IMR-90 (cell line): ENCODE measurements around the gene UBTD1. TPM values are rescaled to one million over a fixed set of nuclear protein-coding genes. Genes with fewer than 3 reads are reported as not detected.

ENCODE experiments used
- ATAC-seq: fragments of 200-7000 bp; cut with Tn5 transposase; 2 replicates; pipeline ENCODE4 v1.9.1; 2020; ENCODE audit warnings: low read depth, mild to moderate bottlenecking, moderate library complexity
- BruUV-seq: library from RNA; stranded (reverse); fragments of 400-500 nt; replicated peaks from 2 replicates; lab custom pipeline; 2021; lab: Mats Ljungman, UMichigan
- CTCF ChIA-PET: fragments of 300-600 bp; formaldehyde crosslinking; extraction: SDS; loops from one replicate; lab custom pipeline; 2021; ENCODE audit warnings: antibody characterized with exemption; lab: Yijun Ruan, JAX
- POLR2A ChIA-PET: fragments of 300-600 bp; sonication (Branson Sonifier 250); formaldehyde crosslinking; loops from one replicate; lab custom pipeline; 2022; ENCODE audit warnings: antibody characterized with exemption; ENCODE audit not compliant: unreplicated experiment; lab: Charles Lee
- DNase-seq: peaks from one replicate; pipeline ENCODE4 v3.0.0; 2013
- H2AFZ ChIP-seq: replicated peaks from 2 replicates; pipeline ENCODE3; 2013; ENCODE audit warnings: low read length, mild to moderate bottlenecking; ENCODE audit not compliant: poor library complexity
- H2AK5ac ChIP-seq: 2 replicates; pipeline ENCODE4 v1.6.1; 2013; ENCODE audit warnings: low read depth, low read length, inconsistent platforms
- H2AK9ac ChIP-seq: replicated peaks from 2 replicates; pipeline ENCODE3; 2013; ENCODE audit warnings: mild to moderate bottlenecking, low read depth, low read length, moderate library complexity; ENCODE audit not compliant: poor library complexity
- H2BK120ac ChIP-seq: 2 replicates; pipeline ENCODE4 v1.6.1; 2013; ENCODE audit warnings: low read depth, low read length, inconsistent platforms
- H2BK15ac ChIP-seq: 3 replicates; pipeline ENCODE4 v1.6.1; 2013; ENCODE audit warnings: low read depth, low read length, inconsistent platforms
- H2BK20ac ChIP-seq: 2 replicates; pipeline ENCODE4 v1.6.1; 2013; ENCODE audit warnings: low read depth, mild to moderate bottlenecking, inconsistent platforms, low read length, moderate library complexity
- H2BK5ac ChIP-seq: 2 replicates; pipeline ENCODE4 v1.6.1; 2013; ENCODE audit warnings: mild to moderate bottlenecking, low read depth, low read length, inconsistent platforms; ENCODE audit not compliant: poor library complexity, severe bottlenecking
- H3K14ac ChIP-seq: replicated peaks from 2 replicates; pipeline ENCODE4 v1.6.1; 2013; ENCODE audit warnings: low read depth, low read length, inconsistent platforms
- H3K18ac ChIP-seq: 2 replicates; pipeline ENCODE4 v1.6.1; 2013; ENCODE audit warnings: low read depth, low read length, control low read depth
- H3K23ac ChIP-seq: 2 replicates; pipeline ENCODE4 v1.6.1; 2013; ENCODE audit warnings: low read depth, low read length, inconsistent platforms
- H3K27ac ChIP-seq: 2 replicates; pipeline ENCODE4 v1.5.1; 2013; ENCODE audit warnings: mild to moderate bottlenecking, control low read depth, low read length; ENCODE audit not compliant: insufficient read depth
- H3K27me3 ChIP-seq: 2 replicates; pipeline ENCODE4 v1.6.1; 2013; ENCODE audit warnings: low read length; ENCODE audit not compliant: control insufficient read depth, insufficient read depth
- H3K36me3 ChIP-seq: 2 replicates; pipeline ENCODE4 v1.6.1; 2013; ENCODE audit warnings: low read length, mixed read lengths; ENCODE audit not compliant: control insufficient read depth, insufficient read depth
- H3K4ac ChIP-seq: 2 replicates; pipeline ENCODE4 v1.6.1; 2013; ENCODE audit warnings: low read depth, low read length, inconsistent platforms
- H3K4me1 ChIP-seq: 2 replicates; pipeline ENCODE4 v1.6.1; 2013; ENCODE audit warnings: low read length, mixed read lengths; ENCODE audit not compliant: control insufficient read depth, insufficient read depth
- H3K4me2 ChIP-seq: 2 replicates; pipeline ENCODE4 v1.6.1; 2013; ENCODE audit warnings: low read depth, mild to moderate bottlenecking, control low read depth, low read length, moderate library complexity
- H3K4me3 ChIP-seq: 2 replicates; pipeline ENCODE4 v1.5.1; 2013; ENCODE audit warnings: low read depth, mild to moderate bottlenecking, control low read depth, low read length, moderate library complexity; ENCODE audit not compliant: insufficient read depth
- H3K56ac ChIP-seq: 2 replicates; pipeline ENCODE4 v1.6.1; 2013; ENCODE audit warnings: low read length, inconsistent platforms; ENCODE audit not compliant: insufficient read depth; ENCODE audit errors: extremely low read depth
- H3K79me1 ChIP-seq, 2 experiments: 2 replicates each; pipeline ENCODE4 v1.6.1; 2013; ENCODE audit warnings: low read length in 2 of 2, inconsistent platforms in 1 of 2, low read depth in 1 of 2
- H3K9ac ChIP-seq: 2 replicates; pipeline ENCODE4 v1.6.1; 2013; ENCODE audit warnings: low read depth, low read length, control low read depth
- H3K9me1 ChIP-seq: 2 replicates; pipeline ENCODE4 v1.6.1; 2013; ENCODE audit warnings: low read length, inconsistent platforms; ENCODE audit not compliant: insufficient read depth
- H3K9me3 ChIP-seq: 2 replicates; pipeline ENCODE4 v1.6.1; 2013; ENCODE audit warnings: low read length; ENCODE audit not compliant: control insufficient read depth, insufficient read depth
- H4K20me1 ChIP-seq: 2 replicates; pipeline ENCODE4 v1.6.1; 2013; ENCODE audit warnings: low read length, inconsistent platforms; ENCODE audit not compliant: insufficient read depth
- H4K5ac ChIP-seq: 2 replicates; pipeline ENCODE4 v1.6.1; 2013; ENCODE audit warnings: mild to moderate bottlenecking, low read depth, low read length, control low read depth
- H4K8ac ChIP-seq, 2 experiments: 2 replicates each; pipeline ENCODE4 v1.6.1; 2013; ENCODE audit warnings: low read depth in 2 of 2, low read length in 2 of 2, control low read depth in 1 of 2, inconsistent platforms in 1 of 2
- H4K91ac ChIP-seq: 2 replicates; pipeline ENCODE4 v1.6.1; 2013; ENCODE audit warnings: low read depth, low read length, inconsistent platforms; ENCODE audit not compliant: insufficient read depth
- BHLHE40 ChIP-seq: fragments of 150-350 bp; IDR thresholded peaks from 2 replicates; pipeline ENCODE4 v1.6.1; 2016; ENCODE audit warnings: mild to moderate bottlenecking, low read depth, low read length
- CEBPB ChIP-seq: IDR thresholded peaks from 2 replicates; pipeline ENCODE4 v1.6.1; 2012; ENCODE audit warnings: low read depth, low read length, improper control_type of control experiment
- CHD1 ChIP-seq: IDR thresholded peaks from 2 replicates; pipeline ENCODE4 v1.6.1; 2012; ENCODE audit warnings: low read depth, low read length, improper control_type of control experiment
- CTCF ChIP-seq: conservative IDR thresholded peaks from 2 replicates; pipeline ENCODE4 v1.5.1; 2012; ENCODE audit warnings: mild to moderate bottlenecking, low read depth, low read length, improper control_type of control experiment
- MAFK ChIP-seq: IDR thresholded peaks from 2 replicates; pipeline ENCODE4 v1.6.1; 2012; ENCODE audit warnings: low read depth, low read length, improper control_type of control experiment
- MXI1 ChIP-seq: IDR thresholded peaks from 2 replicates; pipeline ENCODE4 v1.6.1; 2012; ENCODE audit warnings: low read depth, mild to moderate bottlenecking, low read length, moderate library complexity, borderline replicate concordance
- NFE2L2 ChIP-seq: fragments of 150-350 bp; IDR thresholded peaks from 2 replicates; pipeline ENCODE4 v1.6.1; 2016; ENCODE audit warnings: low read depth, mild to moderate bottlenecking, low read length
- POLR2A ChIP-seq: IDR thresholded peaks from 2 replicates; pipeline ENCODE4 v1.6.1; 2012; ENCODE audit warnings: mild to moderate bottlenecking, low read depth, low read length
- RAD21 ChIP-seq: IDR thresholded peaks from 2 replicates; pipeline ENCODE4 v1.6.1; 2012; ENCODE audit warnings: low read length, improper control_type of control experiment
- RFX5 ChIP-seq: IDR thresholded peaks from 2 replicates; pipeline ENCODE4 v1.8.0; 2012; ENCODE audit warnings: low read depth, mild to moderate bottlenecking, low read length, moderate library complexity
- SMC3 ChIP-seq: fragments of 150-350 bp; IDR thresholded peaks from 2 replicates; pipeline ENCODE4 v1.6.1; 2016; ENCODE audit warnings: low read depth, mild to moderate bottlenecking, antibody characterized with exemption, low read length, moderate library complexity
- USF2 ChIP-seq: fragments of 150-350 bp; IDR thresholded peaks from 2 replicates; pipeline ENCODE4 v1.6.1; 2017; ENCODE audit warnings: mild to moderate bottlenecking, antibody characterized with exemption, low read length, low read depth
- WGBS, 2 experiments: methylation state at CpG; one replicate each; pipeline versions ENCODE4 v1.1.5 to v1.1.7; 2013; ENCODE audit warnings: missing lambda C conversion rate in 2 of 2; ENCODE audit not compliant: insufficient read length in 1 of 2; ENCODE audit errors: extremely low coverage in 2 of 2; 5-methylcytosine and 5-hydroxymethylcytosine counted together
- dilution Hi-C: fragments of 300-500 bp; cut with HindIII; formaldehyde crosslinking; loops from one replicate; pipeline ENCODE4 v1.14.3; 2018; ENCODE audit warnings: low sequenced_read_pairs; ENCODE audit not compliant: unreplicated experiment
- in situ Hi-C: fragments of 300-500 bp; cut with MboI; formaldehyde crosslinking; loops from 3 replicates; pipeline ENCODE4 v1.14.3; 2019; ENCODE audit warnings: low sequenced_read_pairs, inconsistent platforms, mixed read lengths
- intact Hi-C: fragments of 100-400 bp; cut with micrococcal nuclease; formaldehyde crosslinking; loops from 2 replicates; pipeline ENCODE4 v1.10.0; 2022
- polyA plus RNA-seq, 3 experiments: library from polyadenylated mRNA; depleted of rRNA; stranded (reverse); fragments of >200 nt; gene quantifications; 2 replicates each; pipeline ENCODE4 v1.2.3, GENCODE V29; 2012; ENCODE audit warnings: low replicate concordance in 1 of 3
- total RNA-seq: library from RNA; depleted of rRNA; stranded (reverse); fragments of >200 nt; gene quantifications from 2 replicates; pipeline ENCODE4 v1.2.3, GENCODE V29; 2012

The UBTD1 gene
- total and polyA plus RNA-seq, 2 of the 4 experiments (the other 2 are of a cell fraction): 21.9 to 44.9 TPM

GRCh38 chr10:97485647-97486281 lies 13.0 kb upstream of the UBTD1 start:
- peaks cover 17% of the 10 kb centered on the region for H3K9me1 ChIP-seq
- H2BK20ac ChIP-seq: no peak overlapping the region
- H4K8ac ChIP-seq: no peak overlapping the region
- DNase-seq (no peak), ATAC-seq (no peak)
- H2BK5ac ChIP-seq: no peak overlapping the region
- no peak overlapping the region for H2AK5ac ChIP-seq
- TF ChIP-seq CTCF (no peak), SMC3 (no peak), RAD21 (no peak), USF2 (no peak), CHD1 (no peak), NFE2L2 (no peak), BHLHE40 (no peak), CEBPB (no peak), RFX5 (no peak), MXI1 (no peak), POLR2A (no peak), MAFK (no peak)
- H3K23ac ChIP-seq: no peak overlapping the region
- no peak overlapping the region for H4K5ac ChIP-seq
- no CpG with 5 or more reads among the region's 4 CpGs for WGBS, 2 experiments
- peaks cover 41% of the 10 kb centered on the region for H4K20me1 ChIP-seq
- dilution Hi-C loops (no loop called here), intact Hi-C loops (no loop called here), in situ Hi-C loops (no loop called here)
- no peak overlapping the region for H3K14ac ChIP-seq
- CTCF ChIA-PET: no interaction called here
- H2BK120ac ChIP-seq: no peak overlapping the region
- no peak overlapping the region for H3K56ac ChIP-seq
- no peak overlapping the region for H2AFZ ChIP-seq
- POLR2A ChIA-PET: no interaction called here
- no peak overlapping the region for H3K4me3 ChIP-seq
- H3K36me3 ChIP-seq: peaks cover 6% of the 10 kb centered on the region
- H3K9me3 ChIP-seq: no peaks in the 10 kb centered on the region
- no peak overlapping the region for H3K18ac ChIP-seq
- no peak overlapping the region for H3K27ac ChIP-seq
- H3K4me1 ChIP-seq: peaks cover 9% of the 10 kb centered on the region
- H2AK9ac ChIP-seq: no peak overlapping the region
- H4K91ac ChIP-seq: no peak overlapping the region
- H3K4ac ChIP-seq: no peak overlapping the region
- no peaks in the 10 kb centered on the region for H3K27me3 ChIP-seq
- no TSS peak for BruUV-seq
- H3K9ac ChIP-seq: no peak overlapping the region
- H3K4me2 ChIP-seq: no peak overlapping the region
- peaks cover 10 to 73% of the 10 kb centered on the region in 2 experiments for H3K79me1 ChIP-seq
- no peak overlapping the region for H2BK15ac ChIP-seq
